ENCODE data around the gene C9orf72.

C9orf72 gene

DNA sequence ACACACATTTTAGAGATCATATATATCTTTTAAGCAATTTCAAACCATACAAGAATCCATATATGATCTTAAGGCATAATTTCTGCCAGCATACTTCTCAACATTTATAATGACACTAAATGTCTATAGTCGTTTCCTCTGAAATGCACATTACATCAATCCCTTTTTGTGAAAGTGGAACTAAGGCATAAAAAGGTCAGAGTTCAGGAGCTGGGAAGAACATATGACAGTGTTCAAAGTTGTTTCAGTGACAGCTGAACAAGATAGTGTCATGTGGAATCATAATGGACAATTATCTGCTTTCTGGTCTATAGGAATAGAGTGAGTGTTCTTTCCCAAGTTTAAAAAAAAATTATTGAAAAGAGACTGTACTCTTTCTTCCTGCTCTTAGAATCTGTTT lies 41.2 kb downstream of the C9orf72 start:
- Histone ChIP-seq H3K4me1 (ENCODE audit: insufficient read depth, low read length) (peaks cover 37% of the 10 kb centered on the region), H2AFZ (ENCODE audit: low read depth, low read length) (no peak overlapping the region), H3K9me3 (ENCODE audit: low read length) (no peaks in the 10 kb centered on the region), H3K36me3 (ENCODE audit: insufficient read depth, low read length) (peaks cover 11% of the 10 kb centered on the region), H3K27me3 (ENCODE audit: insufficient read depth, low read length) (no peaks in the 10 kb centered on the region), H3K4me3 (ENCODE audit: low read length) (no peak overlapping the region)

DNA sequence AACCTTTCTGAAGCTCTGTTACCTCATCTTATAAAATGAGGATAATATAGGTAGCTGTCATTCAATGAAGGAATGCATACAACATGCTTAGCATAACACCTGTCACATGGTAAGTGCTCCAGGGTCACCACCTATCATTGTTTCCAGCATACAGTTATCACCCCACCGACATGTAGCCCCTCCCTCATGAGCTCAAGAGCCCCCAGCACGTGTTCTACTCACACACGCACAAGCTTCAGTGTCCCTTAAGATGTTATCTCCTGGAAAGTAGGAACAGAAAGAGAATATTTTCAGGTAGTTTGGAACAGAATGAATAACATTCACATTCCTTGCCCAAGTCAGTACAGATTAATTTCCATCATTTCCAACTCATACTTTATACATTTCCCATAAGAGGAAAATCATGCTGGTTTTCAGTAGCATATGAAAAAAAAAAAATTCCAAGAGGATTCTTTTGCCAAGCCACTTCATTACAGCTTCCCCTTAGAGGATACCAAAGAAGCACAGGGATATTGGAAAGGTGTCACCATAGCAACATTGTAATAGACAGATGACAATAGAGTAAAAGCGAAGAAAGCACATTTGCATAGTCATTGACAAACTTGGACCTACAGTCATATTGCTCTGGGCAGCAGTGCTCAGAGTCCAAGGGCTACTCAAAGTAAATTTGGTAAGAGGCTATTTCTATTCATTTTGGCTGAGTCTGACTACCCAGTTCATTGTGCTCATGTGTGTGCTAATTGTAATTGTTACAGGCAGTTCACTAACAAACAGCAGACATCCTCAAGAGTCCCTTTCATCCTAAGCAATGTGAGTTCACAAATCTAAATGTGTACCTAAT lies 42.1 kb downstream of the C9orf72 start:
- Histone ChIP-seq H3K36me3 (ENCODE audit: insufficient read depth, low read length) (peaks cover 7% of the 10 kb centered on the region), H3K27me3 (ENCODE audit: insufficient read depth, low read length) (no peaks in the 10 kb centered on the region), H3K4me1 (ENCODE audit: insufficient read depth, low read length) (peaks cover 37% of the 10 kb centered on the region), H3K4me3 (ENCODE audit: low read length) (no peak overlapping the region), H2AFZ (ENCODE audit: low read depth, low read length) (no peak overlapping the region), H3K9me3 (ENCODE audit: low read length) (no peaks in the 10 kb centered on the region)

DNA sequence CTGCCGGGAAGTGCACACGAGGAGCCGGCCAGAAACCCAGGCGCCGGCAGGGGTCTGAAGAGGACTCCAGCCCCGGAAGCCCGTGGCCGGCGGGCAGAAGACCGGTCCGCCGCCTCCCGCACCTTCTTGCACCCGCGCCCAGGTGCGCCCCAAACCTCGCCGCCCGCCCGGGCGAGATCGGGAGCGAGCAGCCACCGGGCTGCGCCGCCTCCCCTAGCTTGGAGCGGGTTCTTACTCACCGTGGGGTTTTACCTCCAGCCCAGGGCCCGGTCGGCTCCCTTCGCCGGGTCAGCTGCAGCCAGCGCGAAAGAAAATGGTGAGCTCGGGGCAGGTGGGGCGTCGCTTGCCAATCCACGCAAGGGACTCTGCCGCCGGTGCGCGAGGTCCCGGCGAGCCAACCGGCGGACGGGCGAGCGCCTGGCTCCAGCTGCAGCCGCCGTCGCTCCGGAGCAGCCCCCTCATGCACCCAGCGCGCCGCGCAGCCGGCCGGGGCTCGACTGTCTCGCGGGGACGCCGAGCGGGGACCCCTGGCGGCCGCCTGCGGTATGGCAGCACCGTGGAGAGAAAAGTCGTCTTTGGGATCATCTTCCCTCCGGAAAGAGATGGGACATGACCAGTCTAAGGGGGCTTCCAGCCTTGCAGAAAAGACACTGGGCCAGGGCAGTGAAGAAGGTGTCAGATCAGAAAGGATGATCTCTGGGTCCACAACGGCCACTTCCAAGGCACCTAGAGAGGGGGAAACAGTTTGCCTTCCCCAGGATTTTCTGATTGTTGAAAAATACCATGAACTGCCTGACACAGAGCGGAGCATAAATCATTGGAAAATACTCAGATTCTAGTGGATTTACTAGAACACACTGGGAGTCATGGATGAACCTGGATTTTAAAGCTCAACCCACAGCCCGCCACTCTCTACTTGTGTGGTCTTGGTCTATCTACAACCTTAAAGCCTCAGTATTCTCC lies 43.7 kb downstream of the C9orf72 start, which contains the start of gene MOB3B:
Gene MOB3B (minus strand): TSS at position 499 of the 963 bp plus-strand sequence. CDS start 74,264 bp downstream, outside the sequence.
- no peaks in the 10 kb centered on the region for H3K36me3 ChIP-seq (ENCODE audit: insufficient read depth, low read length)
- no peaks in the 10 kb centered on the region for H3K9me3 ChIP-seq (ENCODE audit: low read length)
- H3K27me3 ChIP-seq (ENCODE audit: insufficient read depth, low read length), result no peaks in the 10 kb centered on the region
- H3K4me1 ChIP-seq (ENCODE audit: insufficient read depth, low read length), result peaks cover 37% of the 10 kb centered on the region
- H3K4me3 ChIP-seq (ENCODE audit: low read length), result peak within 1 kb of the TSS; percentile 72
- H2AFZ ChIP-seq (ENCODE audit: low read depth, low read length), result peak within 1 kb of the TSS; percentile 96

GRCh38 chr9:27528886-27529315 lies 44.4 kb downstream of the C9orf72 start:
- Histone ChIP-seq H3K4me3 (ENCODE audit: low read length) (peak overlapping the region; percentile 72), H3K27me3 (ENCODE audit: insufficient read depth, low read length) (no peaks in the 10 kb centered on the region), H3K36me3 (ENCODE audit: insufficient read depth, low read length) (no peaks in the 10 kb centered on the region), H2AFZ (ENCODE audit: low read depth, low read length) (peak overlapping the region; percentile 96), H3K4me1 (ENCODE audit: insufficient read depth, low read length) (peaks cover 37% of the 10 kb centered on the region), H3K9me3 (ENCODE audit: low read length) (no peaks in the 10 kb centered on the region)

DNA sequence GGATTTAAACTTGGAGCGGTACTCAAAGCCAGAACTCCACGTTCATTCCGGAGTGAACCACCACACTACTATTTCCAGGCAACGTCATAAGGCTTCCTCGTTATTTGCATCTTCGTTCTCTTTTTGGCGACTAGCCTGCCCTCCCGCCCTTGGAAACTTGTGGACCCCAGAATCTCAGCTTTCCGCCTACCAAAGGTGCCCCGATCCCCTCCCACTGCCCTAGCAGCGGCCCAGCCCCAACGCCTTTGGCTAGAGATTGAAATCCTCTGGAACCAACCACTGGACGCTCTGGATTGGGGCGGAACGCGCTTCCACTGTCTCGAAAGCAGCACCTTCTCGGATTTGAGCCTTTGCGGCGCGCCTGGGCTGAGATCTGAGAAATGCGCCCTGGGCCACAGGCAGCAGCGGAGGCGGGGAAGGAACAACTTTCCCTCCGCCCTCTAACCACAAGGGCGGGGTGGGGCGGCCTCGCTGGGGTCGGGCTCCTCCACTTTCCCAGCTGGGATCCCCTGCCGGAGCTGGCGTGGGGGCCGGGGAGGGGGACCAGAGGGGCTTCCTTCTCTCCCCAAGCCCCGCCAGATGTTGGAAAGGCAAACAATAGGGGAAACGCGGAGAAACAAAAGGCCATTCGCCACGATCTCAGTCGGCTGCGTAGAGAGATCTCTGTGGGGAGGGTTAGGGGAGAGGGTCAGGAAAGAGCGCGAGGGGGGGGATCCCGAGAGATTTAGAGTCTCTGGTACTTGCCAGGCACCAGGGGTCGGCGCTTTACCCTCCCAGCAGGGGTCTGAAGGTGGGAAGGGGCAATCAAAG lies 45.0 kb downstream of the C9orf72 start:
- Histone ChIP-seq H3K9me3 (ENCODE audit: low read length) (no peaks in the 10 kb centered on the region), H3K4me1 (ENCODE audit: insufficient read depth, low read length) (peaks cover 37% of the 10 kb centered on the region), H3K4me3 (ENCODE audit: low read length) (peak overlapping the region; percentile 72), H3K36me3 (ENCODE audit: insufficient read depth, low read length) (no peaks in the 10 kb centered on the region), H2AFZ (ENCODE audit: low read depth, low read length) (peak overlapping the region; percentile 96), H3K27me3 (ENCODE audit: insufficient read depth, low read length) (no peaks in the 10 kb centered on the region)

GRCh38 chr9:27527702-27528075 lies 45.6 kb downstream of the C9orf72 start:
- no peaks in the 10 kb centered on the region for H3K27me3 ChIP-seq (ENCODE audit: insufficient read depth, low read length)
- peak overlapping the region; percentile 72 for H3K4me3 ChIP-seq (ENCODE audit: low read length)
- H3K36me3 ChIP-seq (ENCODE audit: insufficient read depth, low read length), result no peaks in the 10 kb centered on the region
- no peaks in the 10 kb centered on the region for H3K9me3 ChIP-seq (ENCODE audit: low read length)
- peaks cover 32% of the 10 kb centered on the region for H3K4me1 ChIP-seq (ENCODE audit: insufficient read depth, low read length)
- peak overlapping the region; percentile 96 for H2AFZ ChIP-seq (ENCODE audit: low read depth, low read length)

- no peaks in the 10 kb centered on the region for H3K36me3 ChIP-seq (ENCODE audit: insufficient read depth, low read length)
- no peak within 1 kb of the TSS for H2AFZ ChIP-seq (ENCODE audit: low read depth, low read length)
- H3K27me3 ChIP-seq (ENCODE audit: insufficient read depth, low read length), result no peaks in the 10 kb centered on the region
- no peaks in the 10 kb centered on the region for H3K9me3 ChIP-seq (ENCODE audit: low read length)
- no peak within 1 kb of the TSS for H3K4me3 ChIP-seq (ENCODE audit: low read length)
- peaks cover 11% of the 10 kb centered on the region for H3K4me1 ChIP-seq (ENCODE audit: insufficient read depth, low read length)
These were observed 49.0 kb downstream of the C9orf72 start, which contains the start of gene IFNK for GRCh38 chr9:27524236-27524635. Gene IFNK (plus strand): TSS chr9:27524290. CDS start chr9:27524337, 47 bp downstream.

GRCh38 chr9:27523141-27523540 lies 50.1 kb downstream of the C9orf72 start:
- no peaks in the 10 kb centered on the region for H3K36me3 ChIP-seq (ENCODE audit: insufficient read depth, low read length)
- no peak overlapping the region for H2AFZ ChIP-seq (ENCODE audit: low read depth, low read length)
- H3K4me1 ChIP-seq (ENCODE audit: insufficient read depth, low read length), result peaks cover 9% of the 10 kb centered on the region
- no peaks in the 10 kb centered on the region for H3K27me3 ChIP-seq (ENCODE audit: insufficient read depth, low read length)
- H3K4me3 ChIP-seq (ENCODE audit: low read length), result no peak overlapping the region
- H3K9me3 ChIP-seq (ENCODE audit: low read length), result no peaks in the 10 kb centered on the region

- Histone ChIP-seq H3K36me3 (ENCODE audit: insufficient read depth, low read length) (no peaks in the 10 kb centered on the region), H3K4me1 (ENCODE audit: insufficient read depth, low read length) (no peaks in the 10 kb centered on the region), H3K4me3 (ENCODE audit: low read length) (no peak overlapping the region), H3K9me3 (ENCODE audit: low read length) (no peaks in the 10 kb centered on the region), H2AFZ (ENCODE audit: low read depth, low read length) (no peak overlapping the region), H3K27me3 (ENCODE audit: insufficient read depth, low read length) (no peaks in the 10 kb centered on the region)
These were observed 52.3 kb downstream of the C9orf72 start for GRCh38 chr9:27520986-27521385.

- Histone ChIP-seq H3K4me1 (ENCODE audit: insufficient read depth, low read length) (no peaks in the 10 kb centered on the region), H3K4me3 (ENCODE audit: low read length) (no peak overlapping the region), H3K36me3 (ENCODE audit: insufficient read depth, low read length) (no peaks in the 10 kb centered on the region), H3K27me3 (ENCODE audit: insufficient read depth, low read length) (no peaks in the 10 kb centered on the region), H2AFZ (ENCODE audit: low read depth, low read length) (no peak overlapping the region), H3K9me3 (ENCODE audit: low read length) (no peaks in the 10 kb centered on the region)
These were observed 53.5 kb downstream of the C9orf72 start for GRCh38 chr9:27519466-27520465.

DNA sequence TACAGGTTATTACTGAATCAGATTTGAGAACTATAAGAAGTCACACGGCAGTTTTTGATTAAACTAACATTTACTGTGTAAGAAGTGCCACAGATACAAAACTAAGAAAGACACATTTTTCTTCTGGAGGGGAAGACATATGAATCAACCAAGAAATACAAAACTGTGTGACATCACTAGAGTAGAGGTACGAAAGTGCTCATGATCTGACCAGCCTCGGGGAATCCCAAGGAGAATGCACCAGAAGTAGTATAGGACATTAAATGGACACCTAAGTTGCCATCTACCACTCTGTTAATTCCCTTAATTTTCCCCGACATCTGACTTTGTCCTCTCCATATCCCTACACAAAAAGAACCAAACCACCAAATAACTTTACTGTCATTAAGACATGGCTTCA lies 54.5 kb downstream of the C9orf72 start:
- Histone ChIP-seq H3K4me1 (ENCODE audit: insufficient read depth, low read length) (no peaks in the 10 kb centered on the region), H3K9me3 (ENCODE audit: low read length) (no peaks in the 10 kb centered on the region)

More for the DNA sequence above, 54.5 kb downstream of the C9orf72 start:
- no peaks in the 10 kb centered on the region for H3K27me3 ChIP-seq (ENCODE audit: insufficient read depth, low read length)
- H3K36me3 ChIP-seq (ENCODE audit: insufficient read depth, low read length), result no peaks in the 10 kb centered on the region
- H3K4me3 ChIP-seq (ENCODE audit: low read length), result no peak overlapping the region
- no peak overlapping the region for H2AFZ ChIP-seq (ENCODE audit: low read depth, low read length)
